ENCODE measurements around the gene IFNA6. TPM values are rescaled to one million over a fixed set of nuclear protein-coding genes. Genes with fewer than 3 reads are reported as not detected.

The IFNA6 gene
- total RNA-seq, 1 experiment from 2014 or later = not detected

GRCh38 chr9:21316032-21316842 lies 34.5 kb downstream of the IFNA6 start:
- Histone ChIP-seq H3K27me3 (ENCODE audit: control insufficient read depth, insufficient read depth, low read length) (no peaks in the 10 kb centered on the region), H3K4me1 (ENCODE audit: control insufficient read depth, insufficient read depth, low read length) (no peaks in the 10 kb centered on the region), H3K36me3 (ENCODE audit: control insufficient read depth, insufficient read depth, low read length) (no peaks in the 10 kb centered on the region), H3K9me3 (ENCODE audit: control insufficient read depth, insufficient read depth, low read depth, low read length) (no peaks in the 10 kb centered on the region), H3K4me3 (ENCODE audit: low read depth in 2 of 2, low read length in 2 of 2) (no peak overlapping the region), H3K27ac (ENCODE audit: low read length) (no peak overlapping the region)
- ATAC-seq (no peak), DNase-seq (ENCODE audit: low read depth, low spot score) (no peak)
- no peak for TF ChIP-seq REST (IDR thresholded peaks at IDR 0.05; ENCODE audit: insufficient read depth in 1 of 2, low read depth in 2 of 2, low read length in 1 of 2)
- TF ChIP-seq, protein P1, sequence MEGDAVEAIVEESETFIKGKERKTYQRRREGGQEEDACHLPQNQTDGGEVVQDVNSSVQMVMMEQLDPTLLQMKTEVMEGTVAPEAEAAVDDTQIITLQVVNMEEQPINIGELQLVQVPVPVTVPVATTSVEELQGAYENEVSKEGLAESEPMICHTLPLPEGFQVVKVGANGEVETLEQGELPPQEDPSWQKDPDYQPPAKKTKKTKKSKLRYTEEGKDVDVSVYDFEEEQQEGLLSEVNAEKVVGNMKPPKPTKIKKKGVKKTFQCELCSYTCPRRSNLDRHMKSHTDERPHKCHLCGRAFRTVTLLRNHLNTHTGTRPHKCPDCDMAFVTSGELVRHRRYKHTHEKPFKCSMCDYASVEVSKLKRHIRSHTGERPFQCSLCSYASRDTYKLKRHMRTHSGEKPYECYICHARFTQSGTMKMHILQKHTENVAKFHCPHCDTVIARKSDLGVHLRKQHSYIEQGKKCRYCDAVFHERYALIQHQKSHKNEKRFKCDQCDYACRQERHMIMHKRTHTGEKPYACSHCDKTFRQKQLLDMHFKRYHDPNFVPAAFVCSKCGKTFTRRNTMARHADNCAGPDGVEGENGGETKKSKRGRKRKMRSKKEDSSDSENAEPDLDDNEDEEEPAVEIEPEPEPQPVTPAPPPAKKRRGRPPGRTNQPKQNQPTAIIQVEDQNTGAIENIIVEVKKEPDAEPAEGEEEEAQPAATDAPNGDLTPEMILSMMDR (IDR thresholded peaks at IDR 0.05) = no peak
- no peak for TF ChIP-seq TCF7L2 (IDR thresholded peaks at IDR 0.05; ENCODE audit: low read depth, low read length)
- no peak for TF ChIP-seq POLR2AphosphoS5 (IDR thresholded peaks at IDR 0.05; ENCODE audit: low read depth, low read length)
- no peak for TF ChIP-seq SIN3A (IDR thresholded peaks at IDR 0.05; ENCODE audit: borderline replicate concordance, insufficient read depth, low read depth, low read length)
- CTCF ChIA-PET = no interaction called here
- in situ Hi-C loops (cut with HindIII; ENCODE audit: low pct_unique_long_range_greater_than_20kb, low sequenced_read_pairs) (no loop called here), intact Hi-C loops (cut with micrococcal nuclease; ENCODE audit: unreplicated experiment) (loop anchor here (10.0 kb wide), 1 partner anchor 469 kb away; no protein-coding TSS in a partner anchor)
- BruUV-seq (replicated peaks) = no TSS peak
- POLR2A ChIA-PET = no interaction called here

GRCh38 chr9:21314152-21314551 lies 36.5 kb downstream of the IFNA6 start:
- no peaks in the 10 kb centered on the region for H3K4me1 ChIP-seq (ENCODE audit: control insufficient read depth, insufficient read depth, low read length)
- no TSS peak for BruUV-seq (replicated peaks)
- intact Hi-C loops (cut with micrococcal nuclease; ENCODE audit: unreplicated experiment) (loop anchor here (10.0 kb wide), 1 partner anchor 471 kb away; no protein-coding TSS in a partner anchor), in situ Hi-C loops (cut with HindIII; ENCODE audit: low pct_unique_long_range_greater_than_20kb, low sequenced_read_pairs) (no loop called here)
- H3K36me3 ChIP-seq (ENCODE audit: control insufficient read depth, insufficient read depth, low read length) = no peaks in the 10 kb centered on the region
- ChIA-PET POLR2A (no interaction called here), CTCF (no interaction called here)
- H3K27me3 ChIP-seq (ENCODE audit: control insufficient read depth, insufficient read depth, low read length) = no peaks in the 10 kb centered on the region
- no peak overlapping the region for H3K27ac ChIP-seq (ENCODE audit: low read length)
- ATAC-seq (no peak), DNase-seq (ENCODE audit: low read depth, low spot score) (no peak)
- TF ChIP-seq SIN3A (IDR thresholded peaks at IDR 0.05; ENCODE audit: borderline replicate concordance, insufficient read depth, low read depth, low read length) (no peak), TCF7L2 (IDR thresholded peaks at IDR 0.05; ENCODE audit: low read depth, low read length) (no peak), POLR2AphosphoS5 (IDR thresholded peaks at IDR 0.05; ENCODE audit: low read depth, low read length) (no peak), REST (IDR thresholded peaks at IDR 0.05; ENCODE audit: insufficient read depth in 1 of 2, low read depth in 2 of 2, low read length in 1 of 2) (no peak)
- TF ChIP-seq, protein P1 (IDR thresholded peaks at IDR 0.05) = no peak
- no peaks in the 10 kb centered on the region for H3K9me3 ChIP-seq (ENCODE audit: control insufficient read depth, insufficient read depth, low read depth, low read length)
- no peak overlapping the region for H3K4me3 ChIP-seq (ENCODE audit: low read depth in 2 of 2, low read length in 2 of 2)

All from Panc1 (cell line).